Panc1 (cell line): Measurements from ENCODE around the gene ABHD15. TPM values are rescaled to one million over a fixed set of nuclear protein-coding genes. Genes with fewer than 3 reads are reported as not detected.

ENCODE experiments used
- ATAC-seq: fragments of 200-7000 bp; cut with Tn5 transposase; 2 replicates; pipeline ENCODE4 v1.9.1; 2020; ENCODE audit warnings: mild to moderate bottlenecking, moderate library complexity
- BruUV-seq: library from RNA; stranded (reverse); fragments of 400-500 nt; replicated peaks from 2 replicates; lab custom pipeline; 2021; lab: Mats Ljungman, UMichigan
- CTCF ChIA-PET: fragments of 300-600 bp; sonication (Branson Sonifier 250); formaldehyde crosslinking; loops from one replicate; lab custom pipeline; 2022; ENCODE audit warnings: antibody characterized with exemption; lab: Charles Lee
- POLR2A ChIA-PET: fragments of 300-600 bp; sonication (Branson Sonifier 250); formaldehyde crosslinking; loops from one replicate; lab custom pipeline; 2022; ENCODE audit warnings: antibody characterized with exemption; lab: Charles Lee
- DNase-seq: peaks from one replicate; pipeline ENCODE4 v3.0.0-alpha.2; 2010; ENCODE audit warnings: low read depth, low spot score
- H3K27ac ChIP-seq: 2 replicates; pipeline ENCODE4 v1.5.1; 2011; ENCODE audit warnings: mild to moderate bottlenecking, low read length, inconsistent platforms
- H3K27me3 ChIP-seq: fragments of 200-500 bp; sonication (Bioruptor generic); 2 replicates; pipeline ENCODE4 v1.6.0; 2014; ENCODE audit warnings: low read length, inconsistent platforms; ENCODE audit not compliant: control insufficient read depth, insufficient read depth
- H3K36me3 ChIP-seq: fragments of 200-500 bp; sonication (Bioruptor generic); 2 replicates; pipeline ENCODE4 v1.5.1; 2014; ENCODE audit warnings: inconsistent platforms, mild to moderate bottlenecking, low read length, moderate library complexity; ENCODE audit not compliant: control insufficient read depth, insufficient read depth
- H3K4me1 ChIP-seq: 2 replicates; pipeline ENCODE4 v1.5.1; 2011; ENCODE audit warnings: inconsistent platforms, mild to moderate bottlenecking, low read length, moderate library complexity; ENCODE audit not compliant: control insufficient read depth, insufficient read depth
- H3K4me3 ChIP-seq, 2 experiments: 2 replicates each; pipeline ENCODE4 v1.5.1; 2011 to 2012; ENCODE audit warnings: low read depth in 2 of 2, low read length in 2 of 2, mild to moderate bottlenecking in 2 of 2, inconsistent platforms in 1 of 2, moderate library complexity in 1 of 2
- H3K9me3 ChIP-seq: fragments of 200-500 bp; sonication (Bioruptor generic); 2 replicates; pipeline ENCODE4 v1.5.1; 2014; ENCODE audit warnings: low read depth, mild to moderate bottlenecking, inconsistent platforms, low read length, moderate library complexity; ENCODE audit not compliant: control insufficient read depth, insufficient read depth
- POLR2AphosphoS5 ChIP-seq: IDR thresholded peaks from 2 replicates; pipeline ENCODE4 v1.6.1; 2012; ENCODE audit warnings: mild to moderate bottlenecking, low read depth, low read length, moderate library complexity
- SIN3A ChIP-seq: IDR thresholded peaks from 2 replicates; pipeline ENCODE4 v1.6.1; 2012; ENCODE audit warnings: low read depth, mild to moderate bottlenecking, low read length, moderate library complexity, borderline replicate concordance; ENCODE audit not compliant: insufficient read depth
- TCF7L2 ChIP-seq: IDR thresholded peaks from 2 replicates; pipeline ENCODE4 v1.6.1; 2011; ENCODE audit warnings: mild to moderate bottlenecking, low read depth, low read length, inconsistent platforms
- in situ Hi-C: cut with HindIII; loops from 2 replicates; pipeline ENCODE4 v1.10.0; 2016; ENCODE audit warnings: low sequenced_read_pairs, low pct_unique_long_range_greater_than_20kb
- intact Hi-C: fragments of 100-400 bp; cut with micrococcal nuclease; formaldehyde crosslinking; loops from one replicate; pipeline ENCODE4 v1.10.0; 2022; ENCODE audit not compliant: unreplicated experiment
- total RNA-seq: library from RNA; stranded (reverse); gene quantifications from one replicate; pipeline ENCODE4 v1.2.1, GENCODE V29; 2021; ENCODE audit not compliant: unreplicated experiment
- TF ChIP-seq, protein P1 (sequence below), 2 experiments: IDR thresholded peaks; 2 replicates each; pipeline ENCODE4 v1.6.1; 2011 to 2012; ENCODE audit warnings: low read depth in 2 of 2, control low read depth in 1 of 2, low read length in 1 of 2, mild to moderate bottlenecking in 1 of 2, moderate library complexity in 1 of 2; ENCODE audit not compliant: insufficient read depth in 1 of 2
- TF ChIP-seq, protein P2 (sequence below): fragments of 450-650 bp; IDR thresholded peaks from 2 replicates; pipeline ENCODE4 v1.5.1; 2017; ENCODE audit warnings: mild to moderate bottlenecking

The ABHD15 gene
- total RNA-seq, 1 experiment from 2014 or later: 33.7 TPM

DNA sequence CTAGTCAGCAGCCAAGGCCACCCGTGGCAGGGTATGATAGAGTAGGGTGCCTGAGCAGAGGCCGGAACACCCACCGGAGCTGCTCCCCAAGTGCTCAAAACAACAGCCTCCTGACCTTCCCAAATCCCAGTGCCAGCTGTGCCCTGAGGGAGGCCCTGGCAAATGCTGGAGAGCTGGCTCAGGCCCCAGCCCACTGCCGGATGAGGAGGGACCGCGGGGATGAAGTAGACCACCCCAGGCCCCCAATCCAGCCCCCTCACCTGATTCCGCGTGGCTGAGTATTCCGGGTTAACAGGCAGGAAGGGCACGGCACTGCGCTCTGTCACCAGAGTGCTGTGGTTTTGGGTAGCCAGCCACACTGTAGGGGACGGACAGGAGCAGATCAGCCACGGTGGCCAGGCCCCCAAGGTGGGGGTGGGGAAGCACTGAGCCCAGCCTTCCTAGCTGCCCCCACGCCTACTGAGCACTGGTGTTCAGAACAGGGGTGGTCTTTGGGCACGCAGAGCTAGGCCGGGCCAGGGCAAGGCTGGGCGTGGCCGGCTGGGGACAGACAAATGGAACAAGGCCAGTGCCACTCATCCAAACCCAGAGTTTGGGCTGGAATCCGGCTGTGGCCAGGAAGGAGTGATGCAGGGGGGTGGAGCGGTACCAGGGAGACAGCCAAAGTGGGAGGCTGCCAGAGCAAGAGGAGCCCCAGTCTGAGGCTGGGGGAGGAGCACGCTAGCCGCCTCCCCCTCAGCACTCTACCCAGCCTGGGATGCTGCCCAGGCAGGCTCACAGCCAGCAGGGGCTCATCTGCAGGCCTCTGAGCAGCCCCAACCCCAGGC is 10.8 kb upstream of the ABHD15 start:
- Histone ChIP-seq H3K4me3 (no peak overlapping the region), H3K9me3 (no peaks in the 10 kb centered on the region), H3K36me3 (0 out of 2 replicates have a peak, but pooled peaks cover 2% of the 10 kb centered on the region), H3K27me3 (no peaks in the 10 kb centered on the region), H3K4me1 (no peaks in the 10 kb centered on the region), H3K27ac (no peak overlapping the region)
- BruUV-seq: no TSS peak
- TF ChIP-seq SIN3A: no peak
- TF ChIP-seq, protein P1, sequence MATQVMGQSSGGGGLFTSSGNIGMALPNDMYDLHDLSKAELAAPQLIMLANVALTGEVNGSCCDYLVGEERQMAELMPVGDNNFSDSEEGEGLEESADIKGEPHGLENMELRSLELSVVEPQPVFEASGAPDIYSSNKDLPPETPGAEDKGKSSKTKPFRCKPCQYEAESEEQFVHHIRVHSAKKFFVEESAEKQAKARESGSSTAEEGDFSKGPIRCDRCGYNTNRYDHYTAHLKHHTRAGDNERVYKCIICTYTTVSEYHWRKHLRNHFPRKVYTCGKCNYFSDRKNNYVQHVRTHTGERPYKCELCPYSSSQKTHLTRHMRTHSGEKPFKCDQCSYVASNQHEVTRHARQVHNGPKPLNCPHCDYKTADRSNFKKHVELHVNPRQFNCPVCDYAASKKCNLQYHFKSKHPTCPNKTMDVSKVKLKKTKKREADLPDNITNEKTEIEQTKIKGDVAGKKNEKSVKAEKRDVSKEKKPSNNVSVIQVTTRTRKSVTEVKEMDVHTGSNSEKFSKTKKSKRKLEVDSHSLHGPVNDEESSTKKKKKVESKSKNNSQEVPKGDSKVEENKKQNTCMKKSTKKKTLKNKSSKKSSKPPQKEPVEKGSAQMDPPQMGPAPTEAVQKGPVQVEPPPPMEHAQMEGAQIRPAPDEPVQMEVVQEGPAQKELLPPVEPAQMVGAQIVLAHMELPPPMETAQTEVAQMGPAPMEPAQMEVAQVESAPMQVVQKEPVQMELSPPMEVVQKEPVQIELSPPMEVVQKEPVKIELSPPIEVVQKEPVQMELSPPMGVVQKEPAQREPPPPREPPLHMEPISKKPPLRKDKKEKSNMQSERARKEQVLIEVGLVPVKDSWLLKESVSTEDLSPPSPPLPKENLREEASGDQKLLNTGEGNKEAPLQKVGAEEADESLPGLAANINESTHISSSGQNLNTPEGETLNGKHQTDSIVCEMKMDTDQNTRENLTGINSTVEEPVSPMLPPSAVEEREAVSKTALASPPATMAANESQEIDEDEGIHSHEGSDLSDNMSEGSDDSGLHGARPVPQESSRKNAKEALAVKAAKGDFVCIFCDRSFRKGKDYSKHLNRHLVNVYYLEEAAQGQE (IDR thresholded peaks at IDR 0.05; ENCODE audit: insufficient read depth in 1 of 2, low read depth in 2 of 2, low read length in 1 of 2): no peak
- no peak for TF ChIP-seq TCF7L2
- TF ChIP-seq, protein P2, sequence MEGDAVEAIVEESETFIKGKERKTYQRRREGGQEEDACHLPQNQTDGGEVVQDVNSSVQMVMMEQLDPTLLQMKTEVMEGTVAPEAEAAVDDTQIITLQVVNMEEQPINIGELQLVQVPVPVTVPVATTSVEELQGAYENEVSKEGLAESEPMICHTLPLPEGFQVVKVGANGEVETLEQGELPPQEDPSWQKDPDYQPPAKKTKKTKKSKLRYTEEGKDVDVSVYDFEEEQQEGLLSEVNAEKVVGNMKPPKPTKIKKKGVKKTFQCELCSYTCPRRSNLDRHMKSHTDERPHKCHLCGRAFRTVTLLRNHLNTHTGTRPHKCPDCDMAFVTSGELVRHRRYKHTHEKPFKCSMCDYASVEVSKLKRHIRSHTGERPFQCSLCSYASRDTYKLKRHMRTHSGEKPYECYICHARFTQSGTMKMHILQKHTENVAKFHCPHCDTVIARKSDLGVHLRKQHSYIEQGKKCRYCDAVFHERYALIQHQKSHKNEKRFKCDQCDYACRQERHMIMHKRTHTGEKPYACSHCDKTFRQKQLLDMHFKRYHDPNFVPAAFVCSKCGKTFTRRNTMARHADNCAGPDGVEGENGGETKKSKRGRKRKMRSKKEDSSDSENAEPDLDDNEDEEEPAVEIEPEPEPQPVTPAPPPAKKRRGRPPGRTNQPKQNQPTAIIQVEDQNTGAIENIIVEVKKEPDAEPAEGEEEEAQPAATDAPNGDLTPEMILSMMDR: no peak
- TF ChIP-seq POLR2AphosphoS5: no peak
- POLR2A ChIA-PET: no interaction called here
- CTCF ChIA-PET: no interaction called here
- intact Hi-C loops: no loop called here
- DNase-seq (no peak), ATAC-seq (no peak)
- in situ Hi-C loops: no loop called here

DNA sequence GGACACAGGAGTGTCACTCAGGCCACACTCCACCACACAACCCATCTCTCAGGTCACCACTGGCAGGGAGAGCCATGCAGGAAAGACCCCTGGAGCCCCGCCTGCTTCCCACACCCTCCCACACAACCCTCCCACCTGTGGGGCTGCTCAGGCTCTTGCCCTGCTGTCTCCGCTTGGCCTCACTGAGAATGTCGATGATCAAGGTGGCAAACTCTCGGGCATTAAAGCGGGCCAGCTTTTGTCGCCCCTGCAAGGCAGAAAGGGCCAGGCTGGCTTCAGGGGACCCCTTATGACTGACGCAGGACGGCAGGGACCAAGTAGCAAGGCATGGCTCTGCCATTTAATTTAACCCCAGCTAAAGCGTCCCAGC is 10.1 kb upstream of the ABHD15 start:
- POLR2A ChIA-PET: no interaction called here
- no TSS peak for BruUV-seq
- no peak for ATAC-seq
- TF ChIP-seq, protein P2: no peak
- TF ChIP-seq SIN3A (no peak), POLR2AphosphoS5 (no peak), TCF7L2 (no peak)
- TF ChIP-seq, protein P1 (IDR thresholded peaks at IDR 0.05; ENCODE audit: insufficient read depth in 1 of 2, low read depth in 2 of 2, low read length in 1 of 2): no peak
- in situ Hi-C loops (no loop called here), intact Hi-C loops (no loop called here)
- no peak for DNase-seq
- Histone ChIP-seq H3K4me1 (no peaks in the 10 kb centered on the region), H3K36me3 (0 out of 2 replicates have a peak, but pooled peaks cover 2% of the 10 kb centered on the region), H3K27ac (no peak overlapping the region), H3K27me3 (no peaks in the 10 kb centered on the region), H3K4me3 (no peak overlapping the region), H3K9me3 (no peaks in the 10 kb centered on the region)
- CTCF ChIA-PET: interaction anchor here (0.5 kb wide), 1 partner anchor 225 kb away, joined by 8 read pairs; no protein-coding TSS in a partner anchor
